ENCODE data around the gene DNAH14.
A peak's percentile ranks its signal among the peaks of the same experiment; 100 is the strongest.
"Not testable (repeated sequence)": the region's sequence is repeated elsewhere in the genome, so short reads cannot be mapped to it uniquely, and the experiment has no call there.

The DNAH14 gene

GRCh38 chr1:225290244-225290643 is 360.8 kb downstream of the DNAH14 start:
- DNase-seq (ENCODE audit: low read depth), result no peak
- no peak overlapping the region for H3K4me3 ChIP-seq (ENCODE audit: low read depth, low read length)
- TF ChIP-seq CTCF (IDR thresholded peaks at IDR 0.05; ENCODE audit: low read depth, low read length, missing control alignments), result no peak

- TF ChIP-seq CTCF (IDR thresholded peaks at IDR 0.05; ENCODE audit: low read depth, low read length, missing control alignments), result no peak
- no peak overlapping the region for H3K4me3 ChIP-seq (ENCODE audit: low read depth, low read length)
- no peak for DNase-seq (ENCODE audit: low read depth)
These were observed 370.1 kb downstream of the DNAH14 start for GRCh38 chr1:225299624-225300023.

GRCh38 chr1:225300381-225300780 is 370.9 kb downstream of the DNAH14 start:
- no peak for TF ChIP-seq CTCF (IDR thresholded peaks at IDR 0.05; ENCODE audit: low read depth, low read length, missing control alignments)
- DNase-seq (ENCODE audit: low read depth), result no peak
- no peak overlapping the region for H3K4me3 ChIP-seq (ENCODE audit: low read depth, low read length)

GRCh38 chr1:225304996-225305395 is 375.5 kb downstream of the DNAH14 start:
- TF ChIP-seq CTCF (IDR thresholded peaks at IDR 0.05; ENCODE audit: low read depth, low read length, missing control alignments), result no peak
- DNase-seq (ENCODE audit: low read depth), result no peak
- no peak overlapping the region for H3K4me3 ChIP-seq (ENCODE audit: low read depth, low read length)

GRCh38 chr1:225310544-225310943 is 381.1 kb downstream of the DNAH14 start:
- not testable (repeated sequence) for H3K4me3 ChIP-seq (ENCODE audit: low read depth, low read length); DNase-seq (ENCODE audit: low read depth)

- DNase-seq (ENCODE audit: low read depth), result peak; percentile 7
- no peak overlapping the region for H3K4me3 ChIP-seq (ENCODE audit: low read depth, low read length)
- peak; percentile 81 for TF ChIP-seq CTCF (IDR thresholded peaks at IDR 0.05; ENCODE audit: low read depth, low read length, missing control alignments)
These were observed 389.5 kb downstream of the DNAH14 start for GRCh38 chr1:225318706-225319575.

- no peak for TF ChIP-seq CTCF (IDR thresholded peaks at IDR 0.05; ENCODE audit: low read depth, low read length, missing control alignments)
- H3K4me3 ChIP-seq (ENCODE audit: low read depth, low read length), result no peak overlapping the region
- DNase-seq (ENCODE audit: low read depth), result no peak
These were observed 390.4 kb downstream of the DNAH14 start for GRCh38 chr1:225319871-225320270.

Measured in GM12864 (cell line).